Caco-2 (cell line): Measurements from ENCODE around the gene CDC14A. TPM values are rescaled to one million over a fixed set of nuclear protein-coding genes. Genes with fewer than 3 reads are reported as not detected.
"Not testable (repeated sequence)": the region's sequence is repeated elsewhere in the genome, so short reads cannot be mapped to it uniquely, and the experiment has no call there.

Experiments
- BruUV-seq: library from RNA; stranded (reverse); fragments of 400-500 nt; replicated peaks from 2 replicates; lab custom pipeline; 2021; lab: Mats Ljungman, UMichigan
- CTCF ChIA-PET: fragments of 300-600 bp; sonication (Branson Sonifier 250); formaldehyde crosslinking; loops from one replicate; lab custom pipeline; 2022; ENCODE audit warnings: antibody characterized with exemption; lab: Charles Lee
- POLR2A ChIA-PET: fragments of 300-600 bp; sonication (Branson Sonifier 250); formaldehyde crosslinking; loops from one replicate; lab custom pipeline; 2022; ENCODE audit warnings: antibody characterized with exemption; lab: Charles Lee
- DNase-seq, 2 experiments: peaks; one replicate each; pipeline versions ENCODE4 v3.0.0 to v3.0.0-alpha.2; 2020 to 2022
- H3K27me3 ChIP-seq: replicated peaks from 2 replicates; pipeline ENCODE4 v1.6.0; 2011; ENCODE audit warnings: low read length; ENCODE audit not compliant: control insufficient read depth, insufficient read depth
- H3K36me3 ChIP-seq: 2 replicates; pipeline ENCODE4 v1.5.1; 2011; ENCODE audit warnings: low read length; ENCODE audit not compliant: control insufficient read depth, insufficient read depth
- H3K4me1 ChIP-seq: fragments of 250-450 bp; sonication (Bioruptor Pico); 2 replicates; pipeline ENCODE4 v1.5.1; 2020; ENCODE audit warnings: mild to moderate bottlenecking
- H3K4me3 ChIP-seq: 2 replicates; pipeline ENCODE4 v1.5.1; 2011; ENCODE audit warnings: low read depth, mild to moderate bottlenecking, control low read depth, low read length
- H3K9me3 ChIP-seq: fragments of 250-450 bp; sonication (Bioruptor Pico); 2 replicates; pipeline ENCODE4 v1.5.1; 2020; ENCODE audit warnings: mild to moderate bottlenecking, moderate library complexity
- H3K27ac Mint-ChIP-seq: one replicate; pipeline ENCODE4 v1.8.0; 2022; ENCODE audit warnings: mixed read lengths; ENCODE audit not compliant: unreplicated experiment
- H3K27me3 Mint-ChIP-seq: one replicate; pipeline ENCODE4 v1.8.0; 2022; ENCODE audit warnings: mixed read lengths; ENCODE audit not compliant: insufficient read depth, unreplicated experiment
- H3K36me3 Mint-ChIP-seq: one replicate; pipeline ENCODE4 v1.8.0; 2022; ENCODE audit warnings: mild to moderate bottlenecking, mixed read lengths; ENCODE audit not compliant: insufficient read depth, unreplicated experiment
- H3K4me1 Mint-ChIP-seq: one replicate; pipeline ENCODE4 v1.8.0; 2022; ENCODE audit warnings: low read depth, mixed read lengths; ENCODE audit not compliant: unreplicated experiment
- H3K4me3 Mint-ChIP-seq: one replicate; pipeline ENCODE4 v1.8.0; 2022; ENCODE audit warnings: mild to moderate bottlenecking, moderate library complexity, mixed read lengths; ENCODE audit not compliant: unreplicated experiment
- H3K9me3 Mint-ChIP-seq: one replicate; pipeline ENCODE4 v1.8.0; 2022; ENCODE audit warnings: mixed read lengths; ENCODE audit not compliant: unreplicated experiment
- intact Hi-C: fragments of 100-400 bp; cut with micrococcal nuclease; formaldehyde crosslinking; loops from one replicate; pipeline ENCODE4 v1.10.0; 2022; ENCODE audit not compliant: unreplicated experiment
- total RNA-seq: library from RNA; stranded (reverse); gene quantifications from 2 replicates; pipeline ENCODE4 v1.2.3, GENCODE V29; 2022
- TF ChIP-seq, protein P1 (sequence below), 2 experiments: fragments of 200-600 bp in 1 of 2; IDR thresholded peaks; 1 replicate in 1 of 2; 2 replicates in 1 of 2; pipeline versions ENCODE4 v1.5.1 to v1.8.0; 2011 to 2022; ENCODE audit warnings: antibody characterized with exemption in 1 of 2, control low read depth in 1 of 2, inconsistent platforms in 1 of 2, low read depth in 1 of 2, low read length in 1 of 2, mild to moderate bottlenecking in 1 of 2, moderate library complexity in 1 of 2; ENCODE audit not compliant: insufficient read depth in 1 of 2, severe bottlenecking in 1 of 2, unreplicated experiment in 1 of 2

The CDC14A gene
- total RNA-seq, 1 experiment from 2014 or later, result 7.3 TPM

DNA sequence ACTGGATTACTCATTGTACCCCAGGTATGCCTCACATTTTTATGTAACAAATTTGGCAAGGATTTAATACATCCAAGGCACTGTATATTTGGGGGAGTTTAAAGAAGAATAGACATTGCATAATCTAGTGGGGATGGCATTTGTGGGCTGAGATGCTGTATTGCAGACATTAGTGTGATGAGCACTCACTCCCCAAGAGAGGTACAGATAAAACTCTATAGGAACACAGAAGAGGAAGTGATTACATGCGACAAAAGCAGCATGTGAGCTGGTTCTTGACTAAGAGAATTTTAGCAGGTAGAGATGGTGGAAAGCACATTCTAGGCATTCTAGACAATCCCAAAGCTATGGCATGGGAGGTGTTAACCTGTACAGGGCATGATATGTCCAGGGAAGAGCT is 24.2 kb upstream of the CDC14A start:
- BruUV-seq, result no TSS peak
- H3K4me1 ChIP-seq, result peaks cover under 1% of the 10 kb centered on the region
- POLR2A ChIA-PET, result no interaction called here
- DNase-seq, result no peak
- no peak overlapping the region for H3K27ac Mint-ChIP-seq
- H3K36me3 ChIP-seq, result no peaks in the 10 kb centered on the region
- H3K36me3 Mint-ChIP-seq, result no peaks in the 10 kb centered on the region
- CTCF ChIA-PET, result no interaction called here
- no peaks in the 10 kb centered on the region for H3K27me3 ChIP-seq
- no peak overlapping the region for H3K4me3 Mint-ChIP-seq
- peaks cover 5% of the 10 kb centered on the region for H3K4me1 Mint-ChIP-seq
- H3K9me3 Mint-ChIP-seq, result no peaks in the 10 kb centered on the region
- no peak overlapping the region for H3K4me3 ChIP-seq
- no peaks in the 10 kb centered on the region for H3K27me3 Mint-ChIP-seq
- no peaks in the 10 kb centered on the region for H3K9me3 ChIP-seq
- intact Hi-C loops, result no loop called here
- TF ChIP-seq, protein P1, sequence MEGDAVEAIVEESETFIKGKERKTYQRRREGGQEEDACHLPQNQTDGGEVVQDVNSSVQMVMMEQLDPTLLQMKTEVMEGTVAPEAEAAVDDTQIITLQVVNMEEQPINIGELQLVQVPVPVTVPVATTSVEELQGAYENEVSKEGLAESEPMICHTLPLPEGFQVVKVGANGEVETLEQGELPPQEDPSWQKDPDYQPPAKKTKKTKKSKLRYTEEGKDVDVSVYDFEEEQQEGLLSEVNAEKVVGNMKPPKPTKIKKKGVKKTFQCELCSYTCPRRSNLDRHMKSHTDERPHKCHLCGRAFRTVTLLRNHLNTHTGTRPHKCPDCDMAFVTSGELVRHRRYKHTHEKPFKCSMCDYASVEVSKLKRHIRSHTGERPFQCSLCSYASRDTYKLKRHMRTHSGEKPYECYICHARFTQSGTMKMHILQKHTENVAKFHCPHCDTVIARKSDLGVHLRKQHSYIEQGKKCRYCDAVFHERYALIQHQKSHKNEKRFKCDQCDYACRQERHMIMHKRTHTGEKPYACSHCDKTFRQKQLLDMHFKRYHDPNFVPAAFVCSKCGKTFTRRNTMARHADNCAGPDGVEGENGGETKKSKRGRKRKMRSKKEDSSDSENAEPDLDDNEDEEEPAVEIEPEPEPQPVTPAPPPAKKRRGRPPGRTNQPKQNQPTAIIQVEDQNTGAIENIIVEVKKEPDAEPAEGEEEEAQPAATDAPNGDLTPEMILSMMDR (IDR thresholded peaks at IDR 0.05; ENCODE audit: insufficient read depth in 1 of 2, low read depth in 1 of 2, low read length in 1 of 2, severe bottlenecking in 1 of 2, unreplicated experiment in 1 of 2), result no peak

DNA sequence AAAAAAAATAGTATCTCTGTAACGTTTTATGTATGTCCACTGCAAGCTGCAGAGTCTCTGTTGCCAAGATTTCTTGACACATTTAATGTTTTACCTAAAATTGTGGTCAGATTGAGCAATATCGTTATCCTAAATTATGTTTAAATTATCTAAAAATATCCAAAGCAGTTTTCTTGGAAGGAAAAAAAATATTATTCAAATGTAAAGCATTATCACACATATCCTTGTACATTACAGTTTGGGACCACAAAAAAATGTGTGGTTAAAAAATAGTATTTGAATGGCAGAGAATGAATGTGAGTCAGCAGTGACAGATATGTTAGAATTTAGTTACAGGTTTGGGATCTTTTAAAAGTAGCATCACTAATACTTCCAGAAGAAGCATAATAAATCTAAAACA is 21.2 kb upstream of the CDC14A start:
- H3K36me3 Mint-ChIP-seq, H3K4me1 Mint-ChIP-seq, H3K9me3 Mint-ChIP-seq, POLR2A ChIA-PET, intact Hi-C loops, H3K4me3 Mint-ChIP-seq, H3K27ac Mint-ChIP-seq, H3K27me3 Mint-ChIP-seq, H3K36me3 ChIP-seq, H3K27me3 ChIP-seq, H3K4me1 ChIP-seq, H3K9me3 ChIP-seq, BruUV-seq, DNase-seq, CTCF ChIA-PET, H3K4me3 ChIP-seq: not testable (repeated sequence)

DNA sequence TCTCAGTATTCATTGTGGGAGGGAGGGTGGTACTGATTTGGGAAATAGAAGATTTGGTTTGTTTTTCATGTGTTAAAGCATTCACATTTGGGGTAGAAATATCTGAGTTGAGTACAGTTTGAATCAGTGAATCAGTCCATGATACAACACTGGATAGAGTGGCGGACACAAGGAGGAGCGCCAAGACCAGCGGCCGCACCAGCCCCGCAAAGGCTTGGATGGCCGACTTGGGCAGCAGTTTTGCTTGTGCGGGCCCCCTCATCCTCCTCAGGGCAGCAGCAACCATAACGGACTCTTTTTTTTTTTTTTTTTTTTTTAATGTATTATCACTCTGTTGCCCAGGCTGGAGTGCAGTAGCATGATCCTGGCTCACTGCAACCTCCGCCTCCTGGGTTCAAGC is 20.0 kb upstream of the CDC14A start:
- Histone ChIP-seq H3K9me3 (no peaks in the 10 kb centered on the region), H3K4me1 (peaks cover 15% of the 10 kb centered on the region), H3K27me3 (no peaks in the 10 kb centered on the region), H3K36me3 (no peaks in the 10 kb centered on the region), H3K4me3 (no peak overlapping the region)
- no peaks in the 10 kb centered on the region for H3K27me3 Mint-ChIP-seq
- intact Hi-C loops, result no loop called here
- ChIA-PET CTCF (no interaction called here), POLR2A (no interaction called here)
- TF ChIP-seq, protein P1 (IDR thresholded peaks at IDR 0.05; ENCODE audit: insufficient read depth in 1 of 2, low read depth in 1 of 2, low read length in 1 of 2, severe bottlenecking in 1 of 2, unreplicated experiment in 1 of 2), result no peak
- DNase-seq, result no peak
- no peaks in the 10 kb centered on the region for H3K36me3 Mint-ChIP-seq
- H3K9me3 Mint-ChIP-seq, result no peaks in the 10 kb centered on the region
- H3K27ac Mint-ChIP-seq, result no peak overlapping the region
- BruUV-seq, result no TSS peak
- H3K4me3 Mint-ChIP-seq, result no peak overlapping the region
- H3K4me1 Mint-ChIP-seq, result peaks cover 11% of the 10 kb centered on the region

DNA sequence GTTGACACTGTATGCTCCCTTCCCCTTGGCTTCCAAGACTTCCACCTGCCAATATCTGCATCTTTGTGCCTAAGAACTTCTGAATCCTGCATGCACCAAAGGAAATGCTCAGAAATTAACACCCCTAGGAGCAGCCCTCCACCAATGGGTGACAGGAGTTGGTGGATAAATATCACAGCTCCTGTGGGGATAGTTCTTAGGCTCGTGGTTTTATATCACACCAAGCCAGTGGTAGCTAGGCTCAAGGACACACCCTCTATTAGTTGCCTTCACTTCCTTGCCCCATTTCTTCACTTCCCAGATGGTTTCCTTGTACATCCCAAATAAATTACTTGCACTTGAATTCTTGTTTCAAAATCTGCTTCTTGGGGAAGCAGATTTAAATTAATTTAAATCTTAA is 16.9 kb upstream of the CDC14A start:
- no peaks in the 10 kb centered on the region for H3K9me3 Mint-ChIP-seq
- no peaks in the 10 kb centered on the region for H3K36me3 Mint-ChIP-seq
- ChIA-PET CTCF (interaction anchor here (0.5 kb wide), 1 partner anchor 15 kb away, joined by 3 read pairs; no protein-coding TSS in a partner anchor), POLR2A (no interaction called here)
- H3K9me3 ChIP-seq, result no peaks in the 10 kb centered on the region
- H3K27me3 Mint-ChIP-seq, result no peaks in the 10 kb centered on the region
- no peaks in the 10 kb centered on the region for H3K36me3 ChIP-seq
- H3K27ac Mint-ChIP-seq, result no peak overlapping the region
- intact Hi-C loops, result no loop called here
- TF ChIP-seq, protein P1 (IDR thresholded peaks at IDR 0.05; ENCODE audit: insufficient read depth in 1 of 2, low read depth in 1 of 2, low read length in 1 of 2, severe bottlenecking in 1 of 2, unreplicated experiment in 1 of 2), result no peak
- peaks cover 15% of the 10 kb centered on the region for H3K4me1 ChIP-seq
- H3K4me1 Mint-ChIP-seq, result peaks cover 11% of the 10 kb centered on the region
- no peaks in the 10 kb centered on the region for H3K27me3 ChIP-seq
- no peak overlapping the region for H3K4me3 ChIP-seq
- no peak for DNase-seq
- no TSS peak for BruUV-seq
- H3K4me3 Mint-ChIP-seq, result no peak overlapping the region

DNA sequence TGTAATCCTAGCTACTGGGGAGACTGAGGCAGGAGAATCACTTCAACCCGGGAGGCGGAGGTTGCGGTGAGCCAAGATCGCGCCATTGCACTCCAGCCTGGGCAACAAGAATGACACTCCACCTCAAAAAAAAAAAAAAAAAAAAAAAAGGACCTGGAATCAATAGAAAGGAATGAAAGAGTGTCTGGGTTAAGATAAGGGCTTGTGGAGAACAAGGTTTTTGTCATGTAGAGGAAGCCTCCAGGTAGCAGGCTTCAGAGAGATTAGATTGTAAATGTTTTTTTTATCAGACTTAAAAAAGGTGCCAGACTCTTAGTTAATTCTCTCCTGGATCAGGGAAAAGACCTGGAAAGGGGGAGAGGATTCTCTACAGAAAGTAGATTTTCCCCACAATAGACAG is 14.4 kb upstream of the CDC14A start:
- H3K27ac Mint-ChIP-seq, POLR2A ChIA-PET, H3K9me3 Mint-ChIP-seq, DNase-seq, BruUV-seq, H3K27me3 ChIP-seq, intact Hi-C loops, H3K36me3 Mint-ChIP-seq, H3K9me3 ChIP-seq, H3K27me3 Mint-ChIP-seq, CTCF ChIA-PET, H3K4me3 Mint-ChIP-seq, H3K4me3 ChIP-seq, H3K36me3 ChIP-seq: not testable (repeated sequence)
- H3K4me1 ChIP-seq, result peaks cover 15% of the 10 kb centered on the region
- H3K4me1 Mint-ChIP-seq, result peaks cover 11% of the 10 kb centered on the region
